Chondrocyte (in vitro differentiated cells): ENCODE results near the gene NLRC5. TPM values are rescaled to one million over a fixed set of nuclear protein-coding genes. Genes with fewer than 3 reads are reported as not detected.
"Not testable (repeated sequence)": the region's sequence is repeated elsewhere in the genome, so short reads cannot be mapped to it uniquely, and the experiment has no call there.

Source experiments
- DNase-seq: peaks from one replicate; pipeline ENCODE4 v3.0.0; 2021; ENCODE audit warnings: mixed read lengths, low spot score
- H3K27ac Mint-ChIP-seq: one replicate; pipeline ENCODE4 v1.8.0; 2021; ENCODE audit warnings: mild to moderate bottlenecking, moderate library complexity, mixed read lengths; ENCODE audit not compliant: unreplicated experiment
- H3K27me3 Mint-ChIP-seq: 2 replicates; pipeline ENCODE4 v1.8.0; 2021; ENCODE audit warnings: low read depth, mixed read lengths
- H3K36me3 Mint-ChIP-seq: 2 replicates; pipeline ENCODE4 v1.8.0; 2021; ENCODE audit warnings: low read depth, mixed read lengths
- H3K4me1 Mint-ChIP-seq: 2 replicates; pipeline ENCODE4 v1.8.0; 2021; ENCODE audit warnings: low read depth, mild to moderate bottlenecking, mixed read lengths
- H3K4me3 Mint-ChIP-seq: one replicate; pipeline ENCODE4 v1.8.0; 2021; ENCODE audit warnings: mild to moderate bottlenecking, moderate library complexity, mixed read lengths; ENCODE audit not compliant: unreplicated experiment
- H3K9me3 Mint-ChIP-seq: 2 replicates; pipeline ENCODE4 v1.8.0; 2021; ENCODE audit warnings: low read depth, mixed read lengths
- CTCF ChIP-seq: fragments of 200-600 bp; sonication (generic); IDR thresholded peaks from 2 replicates; pipeline ENCODE4 v1.5.0; 2021; ENCODE audit warnings: antibody characterized with exemption, mild to moderate bottlenecking, moderate library complexity
- total RNA-seq: library from RNA; stranded (reverse); gene quantifications from 3 replicates; pipeline ENCODE4 v1.2.1, GENCODE V29; 2021

NLRC5 gene
- total RNA-seq, 1 donor from 2014 or later, result 6.3 TPM

- Mint-ChIP-seq H3K27me3 (peaks cover 6% of the 10 kb centered on the region), H3K4me3 (no peak overlapping the region), H3K27ac (no peak overlapping the region), H3K9me3 (no peaks in the 10 kb centered on the region), H3K4me1 (no peaks in the 10 kb centered on the region), H3K36me3 (peaks cover 1% of the 10 kb centered on the region)
- no peak for TF ChIP-seq CTCF
- no peak for DNase-seq
Measured at GRCh38 chr16:56971768-56972043, 17.7 kb upstream of the NLRC5 start.

- no peaks in the 10 kb centered on the region for H3K9me3 Mint-ChIP-seq
- H3K27me3 Mint-ChIP-seq, result peaks cover 6% of the 10 kb centered on the region
- H3K4me1 Mint-ChIP-seq, result no peaks in the 10 kb centered on the region
- DNase-seq, result no peak
- H3K4me3 Mint-ChIP-seq, result no peak overlapping the region
- H3K27ac Mint-ChIP-seq, result no peak overlapping the region
- no peak for TF ChIP-seq CTCF
- H3K36me3 Mint-ChIP-seq, result peaks cover 1% of the 10 kb centered on the region
Measured at GRCh38 chr16:56972403-56973293, 16.7 kb upstream of the NLRC5 start.

- Mint-ChIP-seq H3K36me3 (peaks cover 1% of the 10 kb centered on the region), H3K4me1 (no peaks in the 10 kb centered on the region), H3K27me3 (peaks cover 6% of the 10 kb centered on the region), H3K4me3 (no peak overlapping the region), H3K27ac (no peak overlapping the region), H3K9me3 (no peaks in the 10 kb centered on the region)
- TF ChIP-seq CTCF, result no peak
- no peak for DNase-seq
Measured at GRCh38 chr16:56973294-56973689, 16.1 kb upstream of the NLRC5 start.

GRCh38 chr16:56973899-56974298 is 15.5 kb upstream of the NLRC5 start:
- not testable (repeated sequence) for H3K27ac Mint-ChIP-seq, H3K36me3 Mint-ChIP-seq, H3K4me3 Mint-ChIP-seq, H3K9me3 Mint-ChIP-seq, H3K27me3 Mint-ChIP-seq, H3K4me1 Mint-ChIP-seq, DNase-seq

GRCh38 chr16:56974549-56975300 is 14.6 kb upstream of the NLRC5 start:
- no peak overlapping the region for H3K4me3 Mint-ChIP-seq

More at GRCh38 chr16:56974549-56975300, 14.6 kb upstream of the NLRC5 start:
- DNase-seq, result no peak
- Mint-ChIP-seq H3K27ac (no peak overlapping the region), H3K27me3 (peaks cover 6% of the 10 kb centered on the region), H3K36me3 (peaks cover 1% of the 10 kb centered on the region), H3K4me1 (no peaks in the 10 kb centered on the region), H3K9me3 (no peaks in the 10 kb centered on the region)
- TF ChIP-seq CTCF, result no peak
